HEK293 (cell line): Measurements from ENCODE around the gene LAMTOR5.

Source experiments
- CTCF ChIA-PET: fragments of 350-600 bp; formaldehyde crosslinking; extraction: SDS; loops from one replicate; lab custom pipeline; 2021; ENCODE audit warnings: antibody characterized with exemption; lab: Yijun Ruan, JAX
- POLR2A ChIA-PET: fragments of 300-600 bp; formaldehyde crosslinking; extraction: SDS; loops from one replicate; lab custom pipeline; 2020; ENCODE audit warnings: antibody characterized with exemption, inconsistent platforms; lab: Yijun Ruan, JAX
- H3K27ac ChIP-seq: fragments of 200-500 bp; sonication (Bioruptor generic); 2 replicates; pipeline ENCODE4 v1.5.1; 2014; ENCODE audit warnings: low read depth, low read length, control low read depth, inconsistent platforms; ENCODE audit errors: extremely low read depth
- H3K36me3 ChIP-seq, 2 experiments: fragments of 200-500 bp in 1 of 2; sonication (Bioruptor generic) in 1 of 2; 1 replicate in 1 of 2; 2 replicates in 1 of 2; pipeline ENCODE4 v1.5.1; 2014 to 2017; ENCODE audit warnings: inconsistent platforms in 2 of 2, low read length in 2 of 2; ENCODE audit not compliant: control insufficient read depth in 2 of 2, insufficient read depth in 1 of 2
- H3K4me1 ChIP-seq: fragments of 200-500 bp; sonication (Bioruptor generic); 2 replicates; pipeline ENCODE4 v1.5.1; 2014; ENCODE audit warnings: mild to moderate bottlenecking, low read length, inconsistent platforms; ENCODE audit not compliant: control insufficient read depth, insufficient read depth
- H3K4me3 ChIP-seq: 2 replicates; pipeline ENCODE4 v1.5.1; 2011; ENCODE audit warnings: low read depth, mild to moderate bottlenecking, control low read depth, low read length, moderate library complexity
- H3K9me3 ChIP-seq: fragments of 200-500 bp; sonication (Bioruptor generic); 2 replicates; pipeline ENCODE4 v1.5.1; 2014; ENCODE audit warnings: low read depth, low read length, inconsistent platforms; ENCODE audit not compliant: control insufficient read depth, insufficient read depth
- PRDM1 ChIP-seq: fragments of 450-650 bp; formaldehyde crosslinking; IDR thresholded peaks from 2 replicates; pipeline ENCODE4; 2016; ENCODE audit warnings: missing biosample characterization, missing genetic modification characterization
- PRDM6 ChIP-seq: fragments of 450-650 bp; formaldehyde crosslinking; IDR thresholded peaks from 2 replicates; pipeline ENCODE4 v1.5.1; 2017; ENCODE audit warnings: missing biosample characterization, missing genetic modification characterization
- REPIN1 ChIP-seq: fragments of 450-650 bp; formaldehyde crosslinking; IDR thresholded peaks from 2 replicates; pipeline ENCODE4 v1.5.1; 2017; ENCODE audit warnings: missing biosample characterization, missing genetic modification characterization, low read depth
- SCRT1 ChIP-seq: fragments of 450-650 bp; formaldehyde crosslinking; IDR thresholded peaks from 2 replicates; pipeline ENCODE4 v1.5.1; 2016; ENCODE audit warnings: missing biosample characterization, missing genetic modification characterization, borderline replicate concordance
- TSHZ1 ChIP-seq: fragments of 450-650 bp; formaldehyde crosslinking; IDR thresholded peaks from 2 replicates; pipeline ENCODE4 v1.5.1; 2016; ENCODE audit warnings: missing biosample characterization, missing genetic modification characterization, borderline replicate concordance
- ZBTB17 ChIP-seq: fragments of 450-650 bp; formaldehyde crosslinking; IDR thresholded peaks from 2 replicates; pipeline ENCODE4 v1.5.1; 2016; ENCODE audit warnings: missing biosample characterization, missing genetic modification characterization
- ZEB2 ChIP-seq: fragments of 450-650 bp; formaldehyde crosslinking; IDR thresholded peaks from 2 replicates; pipeline ENCODE4 v1.5.1; 2016; ENCODE audit warnings: missing biosample characterization, missing genetic modification characterization
- ZNF280C ChIP-seq: fragments of 450-650 bp; formaldehyde crosslinking; IDR thresholded peaks from 2 replicates; pipeline ENCODE4 v1.5.1; 2016; ENCODE audit warnings: missing biosample characterization, missing genetic modification characterization
- ZNF404 ChIP-seq: fragments of 450-650 bp; formaldehyde crosslinking; IDR thresholded peaks from 2 replicates; pipeline ENCODE4 v1.5.1; 2017; ENCODE audit warnings: missing biosample characterization, missing genetic modification characterization
- ZNF664 ChIP-seq: fragments of 450-650 bp; formaldehyde crosslinking; IDR thresholded peaks from 2 replicates; pipeline ENCODE4 v1.5.1; 2016; ENCODE audit warnings: missing biosample characterization, missing genetic modification characterization

LAMTOR5 gene

GRCh38 chr1:110360431-110360830 lies 47.1 kb downstream of the LAMTOR5 start:
- H3K4me1 ChIP-seq = no peaks in the 10 kb centered on the region
- H3K27ac ChIP-seq = no peak overlapping the region
- peaks cover 41 to 64% of the 10 kb centered on the region in 2 experiments for H3K36me3 ChIP-seq
- CTCF ChIA-PET = no interaction called here
- POLR2A ChIA-PET = no interaction called here
- no peaks in the 10 kb centered on the region for H3K9me3 ChIP-seq
- H3K4me3 ChIP-seq = no peak overlapping the region
- TF ChIP-seq SCRT1 (tag by site-specific recombination) (no peak), ZNF664 (tag by site-specific recombination) (peak; percentile 21; the same call in 1 of the 2 replicates)

- ChIA-PET CTCF (interaction anchor here (0.7 to 0.8 kb wide), 2 partner anchors 10 to 158 kb away, joined by 3 to 4 read pairs; no protein-coding TSS in a partner anchor), POLR2A (no interaction called here)
- no peak for TF ChIP-seq ZNF280C
- TF ChIP-seq ZBTB17 (tag by site-specific recombination) = no peak
- TF ChIP-seq TSHZ1 (tag by site-specific recombination) = 0 out of 2 replicates have a peak, but pooled peaks have one; percentile 8
- TF ChIP-seq ZEB2 (tag by site-specific recombination) = 0 out of 2 replicates have a peak, but pooled peaks have one; percentile 37
- TF ChIP-seq REPIN1 (tag by site-specific recombination) = no peak
- no peak overlapping the region for H3K27ac ChIP-seq
- H3K9me3 ChIP-seq = no peaks in the 10 kb centered on the region
- H3K4me3 ChIP-seq = no peak overlapping the region
- no peaks in the 10 kb centered on the region; the same call in 1 of the 2 replicates for H3K4me1 ChIP-seq
- peaks cover 32 to 46% of the 10 kb centered on the region in 2 experiments for H3K36me3 ChIP-seq
Observed at GRCh38 chr1:110356379-110356778, 51.1 kb downstream of the LAMTOR5 start.

GRCh38 chr1:110355321-110355720 lies 52.2 kb downstream of the LAMTOR5 start:
- no peak for TF ChIP-seq ZNF404 (tag by site-specific recombination)
- 0 out of 2 replicates have a peak, but pooled peaks have one; percentile 15 for TF ChIP-seq PRDM1 (tag by site-specific recombination)
- TF ChIP-seq PRDM6 (tag by site-specific recombination) = peak; percentile 69; the same call in 1 of the 2 replicates
- Histone ChIP-seq H3K9me3 (no peaks in the 10 kb centered on the region), H3K4me1 (no peaks in the 10 kb centered on the region; the same call in 1 of the 2 replicates), H3K27ac (no peak overlapping the region), H3K4me3 (no peak overlapping the region), H3K36me3 (peaks cover 31 to 55% of the 10 kb centered on the region in 2 experiments)
- CTCF ChIA-PET = no interaction called here
- POLR2A ChIA-PET = no interaction called here
